ENCODE results near the gene NFATC2IP.

Gene NFATC2IP

GRCh38 chr16:28950648-28951409 lies at the start of gene NFATC2IP:
TSS of gene NFATC2IP (plus strand) at chr16:28950937. CDS start at chr16:28951012, 75 bp downstream.
- DNase-seq (ENCODE audit: low read depth, low spot score), result peak; percentile 99
- H3K27ac ChIP-seq, result peak within 1 kb of the TSS; percentile 74

GRCh38 chr16:28901862-28902261 lies 48.9 kb upstream of the NFATC2IP start:
- DNase-seq (ENCODE audit: low read depth, low spot score), result no peak

GRCh38 chr16:28902909-28903308 lies 47.8 kb upstream of the NFATC2IP start:
- no peak overlapping the region for H3K27ac ChIP-seq

More at GRCh38 chr16:28901862-28902261, 48.9 kb upstream of the NFATC2IP start:
- H3K27ac ChIP-seq, result no peak overlapping the region

GRCh38 chr16:28903344-28904042 lies 47.2 kb upstream of the NFATC2IP start:
- H3K27ac ChIP-seq, result no peak overlapping the region
- no peak for DNase-seq (ENCODE audit: low read depth, low spot score)

More at GRCh38 chr16:28902909-28903308, 47.8 kb upstream of the NFATC2IP start:
- no peak for DNase-seq (ENCODE audit: low read depth, low spot score)

- no peak for DNase-seq (ENCODE audit: low read depth, low spot score)
Measured at GRCh38 chr16:28904363-28904762, 46.4 kb upstream of the NFATC2IP start.

GRCh38 chr16:28904828-28905227 lies 45.9 kb upstream of the NFATC2IP start:
- no peak for DNase-seq (ENCODE audit: low read depth, low spot score)
- no peak overlapping the region for H3K27ac ChIP-seq

More at GRCh38 chr16:28904363-28904762, 46.4 kb upstream of the NFATC2IP start:
- no peak overlapping the region for H3K27ac ChIP-seq

GRCh38 chr16:28905229-28905754 lies 45.4 kb upstream of the NFATC2IP start:
- DNase-seq (ENCODE audit: low read depth, low spot score), result no peak
- H3K27ac ChIP-seq, result no peak overlapping the region

GRCh38 chr16:28905800-28906372 lies 44.9 kb upstream of the NFATC2IP start:
- no peak for DNase-seq (ENCODE audit: low read depth, low spot score)
- no peak overlapping the region for H3K27ac ChIP-seq

- H3K27ac ChIP-seq, result no peak overlapping the region
- DNase-seq (ENCODE audit: low read depth, low spot score), result no peak
Measured at GRCh38 chr16:28910086-28911031, 40.4 kb upstream of the NFATC2IP start.

- no peak for DNase-seq (ENCODE audit: low read depth, low spot score)
- H3K27ac ChIP-seq, result no peak overlapping the region
Measured at GRCh38 chr16:28912558-28912957, 38.2 kb upstream of the NFATC2IP start.

- DNase-seq (ENCODE audit: low read depth, low spot score), result no peak
- no peak overlapping the region for H3K27ac ChIP-seq
Measured at GRCh38 chr16:28913946-28914724, 36.6 kb upstream of the NFATC2IP start.

GRCh38 chr16:28915181-28915580 lies 35.6 kb upstream of the NFATC2IP start:
- DNase-seq (ENCODE audit: low read depth, low spot score), result no peak
- no peak overlapping the region for H3K27ac ChIP-seq

GRCh38 chr16:28917095-28917494 lies 33.6 kb upstream of the NFATC2IP start:
- DNase-seq (ENCODE audit: low read depth, low spot score), result no peak
- no peak overlapping the region for H3K27ac ChIP-seq

GRCh38 chr16:28918698-28919097 lies 32.0 kb upstream of the NFATC2IP start:
- H3K27ac ChIP-seq, result no peak overlapping the region
- DNase-seq (ENCODE audit: low read depth, low spot score), result no peak

- H3K27ac ChIP-seq, result no peak overlapping the region
- DNase-seq (ENCODE audit: low read depth, low spot score), result no peak
Measured at GRCh38 chr16:28923231-28923587, 27.5 kb upstream of the NFATC2IP start.

GRCh38 chr16:28923652-28924398 lies 26.9 kb upstream of the NFATC2IP start:
- no peak for DNase-seq (ENCODE audit: low read depth, low spot score)
- H3K27ac ChIP-seq, result peak overlapping the region; percentile 98

- H3K27ac ChIP-seq, result peak overlapping the region; percentile 98
- DNase-seq (ENCODE audit: low read depth, low spot score), result no peak
Measured at GRCh38 chr16:28924399-28924761, 26.4 kb upstream of the NFATC2IP start.

GRCh38 chr16:28924762-28925385 lies 25.9 kb upstream of the NFATC2IP start, which contains the start of gene RABEP2:
TSS of gene RABEP2 (minus strand) at chr16:28925238. CDS start at chr16:28925163, 75 bp downstream.
- peak within 1 kb of the TSS; percentile 98 for H3K27ac ChIP-seq
- peak; percentile 86 for DNase-seq (ENCODE audit: low read depth, low spot score)

Measured in epithelial cell of prostate (primary cell).